Peyer's patch (tissue), 4 donors: ENCODE data around the gene CSNK2A2.

ENCODE experiments used
- POLR2A ChIP-seq, 2 donors: fragments of 450-650 bp; IDR thresholded peaks; one replicate each; pipeline ENCODE4 v1.5.1; 2017; ENCODE audit warnings: antibody characterized with exemption in 2 of 2, mild to moderate bottlenecking in 2 of 2, moderate library complexity in 2 of 2
- TF ChIP-seq, protein P1 (sequence below), 6 experiments: fragments of 450-650 bp in 4 of 6; fragments of 200-600 bp in 2 of 6; sonication (generic) in 1 of 6; IDR thresholded peaks; one replicate each; pipeline ENCODE4 v1.5.1; 2017 to 2019; ENCODE audit warnings: antibody characterized with exemption in 6 of 6, mild to moderate bottlenecking in 3 of 6, moderate library complexity in 1 of 6

GRCh38 chr16:58148526-58148925 lies 49.4 kb downstream of the CSNK2A2 start:
- TF ChIP-seq, protein P1, sequence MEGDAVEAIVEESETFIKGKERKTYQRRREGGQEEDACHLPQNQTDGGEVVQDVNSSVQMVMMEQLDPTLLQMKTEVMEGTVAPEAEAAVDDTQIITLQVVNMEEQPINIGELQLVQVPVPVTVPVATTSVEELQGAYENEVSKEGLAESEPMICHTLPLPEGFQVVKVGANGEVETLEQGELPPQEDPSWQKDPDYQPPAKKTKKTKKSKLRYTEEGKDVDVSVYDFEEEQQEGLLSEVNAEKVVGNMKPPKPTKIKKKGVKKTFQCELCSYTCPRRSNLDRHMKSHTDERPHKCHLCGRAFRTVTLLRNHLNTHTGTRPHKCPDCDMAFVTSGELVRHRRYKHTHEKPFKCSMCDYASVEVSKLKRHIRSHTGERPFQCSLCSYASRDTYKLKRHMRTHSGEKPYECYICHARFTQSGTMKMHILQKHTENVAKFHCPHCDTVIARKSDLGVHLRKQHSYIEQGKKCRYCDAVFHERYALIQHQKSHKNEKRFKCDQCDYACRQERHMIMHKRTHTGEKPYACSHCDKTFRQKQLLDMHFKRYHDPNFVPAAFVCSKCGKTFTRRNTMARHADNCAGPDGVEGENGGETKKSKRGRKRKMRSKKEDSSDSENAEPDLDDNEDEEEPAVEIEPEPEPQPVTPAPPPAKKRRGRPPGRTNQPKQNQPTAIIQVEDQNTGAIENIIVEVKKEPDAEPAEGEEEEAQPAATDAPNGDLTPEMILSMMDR (IDR thresholded peaks at IDR 0.05), result no peak
- TF ChIP-seq POLR2A (IDR thresholded peaks at IDR 0.05), result no peak
